GM23248 (cell line): ENCODE data around the gene CA12.

ENCODE experiments used
- EZH2 ChIP-seq: fragments of 200-600 bp; sonication (generic); IDR thresholded peaks from 2 replicates; pipeline ENCODE4 v1.6.1; 2018; ENCODE audit warnings: antibody characterized with exemption, mild to moderate bottlenecking; ENCODE audit not compliant: insufficient read depth, poor library complexity, severe bottlenecking
- EZH2phosphoT487 ChIP-seq: fragments of 200-600 bp; sonication (generic); IDR thresholded peaks from 2 replicates; pipeline ENCODE4 v1.6.1; 2018; ENCODE audit warnings: antibody characterized with exemption, moderate library complexity, mild to moderate bottlenecking, low read depth; ENCODE audit not compliant: insufficient read depth

DNA sequence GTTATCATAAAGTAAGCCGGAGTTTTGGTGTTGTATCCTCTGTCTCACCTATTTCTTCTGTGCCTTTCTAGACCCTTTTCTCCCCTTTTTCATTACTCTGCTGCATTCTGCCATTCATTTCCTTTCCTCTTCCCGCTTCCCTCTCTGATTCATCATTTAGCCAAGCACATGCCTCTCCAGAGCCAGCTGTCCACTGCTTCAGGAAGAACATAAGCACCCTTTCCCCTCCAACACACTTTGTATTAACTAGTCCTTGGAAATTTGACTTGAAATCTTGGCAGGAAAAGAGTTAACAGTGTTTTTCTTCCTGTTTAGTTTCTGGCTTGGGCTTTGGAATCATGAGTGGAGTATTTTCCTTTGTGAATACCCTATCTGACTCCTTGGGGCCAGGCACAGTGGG is 94.5 kb downstream of the CA12 start:
- TF ChIP-seq EZH2phosphoT487 (no peak), EZH2 (no peak)
